Stomach (tissue), 9 donors: Measurements from ENCODE around the gene PRTG. TPM values are rescaled to one million over a fixed set of nuclear protein-coding genes. Genes with fewer than 3 reads are reported as not detected.

Experiments used
- DNase-seq, 2 donors: peaks; one replicate each; pipeline versions ENCODE4 v3.0.0 to v3.0.0-alpha.2; 2013 to 2019
- H3K27ac ChIP-seq, 5 donors: fragments of 200-600 bp in 4 of 5; sonication (generic) in 4 of 5; one replicate each; pipeline ENCODE4 v1.5.1; 2013 to 2019; ENCODE audit warnings: mild to moderate bottlenecking in 1 of 5, moderate library complexity in 1 of 5
- H3K27me3 ChIP-seq, 3 donors: fragments of 200-600 bp; sonication (generic); one replicate each; pipeline ENCODE4 v1.5.1; 2017 to 2019; ENCODE audit warnings: mixed run types in 1 of 3
- H3K36me3 ChIP-seq, 4 donors: fragments of 200-600 bp; sonication (generic); 1 replicate in 3 of 4; 2 replicates in 1 of 4; pipeline ENCODE4 v1.5.1; 2016 to 2019
- H3K4me1 ChIP-seq, 4 donors: fragments of 200-600 bp; sonication (generic); one replicate each; pipeline ENCODE4 v1.5.1; 2016 to 2019
- H3K4me3 ChIP-seq, 4 donors: fragments of 200-600 bp; sonication (generic) in 3 of 4; one replicate each; pipeline ENCODE4 v1.5.1; 2016 to 2019; ENCODE audit warnings: mild to moderate bottlenecking in 1 of 4
- H3K9me3 ChIP-seq, 4 donors: fragments of 200-600 bp; sonication (generic); one replicate each; pipeline ENCODE4 v1.5.1; 2016 to 2019
- EP300 ChIP-seq: sonication (generic); formaldehyde crosslinking; IDR thresholded peaks from one replicate; pipeline ENCODE4 v1.6.1; 2017; ENCODE audit warnings: antibody characterized with exemption
- POLR2A ChIP-seq, 4 donors: fragments of 450-650 bp; IDR thresholded peaks; one replicate each; pipeline ENCODE4 v1.6.1; 2016; ENCODE audit warnings: antibody characterized with exemption in 4 of 4, control low read depth in 2 of 4, mild to moderate bottlenecking in 1 of 4, moderate library complexity in 1 of 4
- POLR2AphosphoS5 ChIP-seq, 3 donors: sonication (generic); formaldehyde crosslinking; IDR thresholded peaks; one replicate each; pipeline ENCODE4 v1.6.1; 2016; ENCODE audit warnings: antibody characterized with exemption in 3 of 3
- WGBS, 5 donors: extraction: QIAGEN DNeasy Blood & Tissue Kit in 3 of 5; methylation state at CpG; one replicate each; pipeline versions ENCODE4 v1.1.5 to v1.1.7; 2013 to 2018; 5-methylcytosine and 5-hydroxymethylcytosine counted together
- intact Hi-C: fragments of 100-400 bp; cut with DNase I; formaldehyde crosslinking; loops from one replicate; pipeline ENCODE4 v1.15.1; 2023; ENCODE audit warnings: low total_unique reads
- polyA plus RNA-seq, 3 donors: library from polyadenylated mRNA; stranded (reverse); fragments of 200-250 nt; gene quantifications; one replicate each; pipeline ENCODE4 v1.2.3, GENCODE V29; 2013
- total RNA-seq, 5 donors: library from RNA; depleted of rRNA; stranded (reverse); fragments of >200 nt; gene quantifications; one replicate each; pipeline versions ENCODE4 v1.1.0 to v1.2.3, GENCODE V29; 2014 to 2016
- TF ChIP-seq, protein P1 (sequence below), 7 experiments: fragments of 450-650 bp in 4 of 7; fragments of 200-600 bp in 3 of 7; sonication (generic) in 3 of 7; IDR thresholded peaks; one replicate each; pipeline ENCODE4 v1.5.1; 2016 to 2019; ENCODE audit warnings: antibody characterized with exemption in 7 of 7, control low read depth in 2 of 7, mild to moderate bottlenecking in 1 of 7
- donor health status: healthy with polysubstance abuse.
- donor health status: Bipolar disorder and iron deficiency.
- donor health status: healthy.

The PRTG gene
- total and polyA plus RNA-seq, 8 donors = under 0.01 to 12.3 (median 0.63) TPM; not detected in 2

DNA sequence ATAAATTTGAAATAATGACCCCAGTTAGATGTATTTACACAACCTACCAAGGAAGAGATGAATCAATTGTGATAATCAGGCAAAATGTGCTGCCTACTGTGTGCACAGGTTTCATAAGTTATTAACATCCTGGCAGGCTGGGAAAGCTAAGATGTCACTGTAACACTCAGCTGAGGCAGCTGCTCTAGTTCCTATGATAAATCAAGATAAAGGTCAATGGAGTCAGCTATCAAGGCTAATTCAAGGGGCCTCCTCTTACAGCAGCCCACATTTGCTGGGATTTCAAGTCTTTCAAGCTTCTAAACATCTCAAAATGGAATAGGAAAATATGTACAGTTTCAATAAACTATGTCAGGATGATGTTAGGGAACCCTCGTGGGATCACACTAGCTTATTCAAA, 84.1 kb downstream of the PRTG start:
- H3K9me3 ChIP-seq = no peaks in the 10 kb centered on the region
- H3K27ac ChIP-seq = no peak overlapping the region
- intact Hi-C loops = no loop called here

DNA sequence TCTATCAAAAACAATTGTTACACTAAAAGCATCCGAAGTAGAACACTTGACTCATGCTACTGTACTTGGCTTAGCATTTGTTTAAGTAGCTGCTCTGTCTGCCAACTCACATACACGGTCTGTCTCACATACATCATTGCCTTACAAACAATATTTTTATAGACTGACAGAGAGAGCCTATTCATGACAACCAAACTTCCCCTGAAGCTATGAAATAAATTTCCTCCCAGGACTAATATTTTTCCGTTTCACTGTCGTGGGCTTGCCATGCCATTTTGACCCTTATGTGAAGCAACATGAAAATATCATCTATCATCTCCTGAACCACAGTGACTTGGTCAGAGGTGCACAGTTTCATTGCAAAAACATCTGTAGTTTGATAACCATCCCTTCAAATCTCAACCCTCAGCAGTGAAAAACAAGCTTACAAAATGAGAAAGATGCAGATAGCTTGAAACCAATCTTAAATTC, 88.4 kb downstream of the PRTG start:
- H3K9me3 ChIP-seq = no peaks in the 10 kb centered on the region
- intact Hi-C loops = no loop called here
- no peaks in the 10 kb centered on the region for H3K27me3 ChIP-seq
- TF ChIP-seq EP300 = no peak
- no peak for TF ChIP-seq POLR2AphosphoS5 (IDR thresholded peaks at IDR 0.05)
- TF ChIP-seq, protein P1, sequence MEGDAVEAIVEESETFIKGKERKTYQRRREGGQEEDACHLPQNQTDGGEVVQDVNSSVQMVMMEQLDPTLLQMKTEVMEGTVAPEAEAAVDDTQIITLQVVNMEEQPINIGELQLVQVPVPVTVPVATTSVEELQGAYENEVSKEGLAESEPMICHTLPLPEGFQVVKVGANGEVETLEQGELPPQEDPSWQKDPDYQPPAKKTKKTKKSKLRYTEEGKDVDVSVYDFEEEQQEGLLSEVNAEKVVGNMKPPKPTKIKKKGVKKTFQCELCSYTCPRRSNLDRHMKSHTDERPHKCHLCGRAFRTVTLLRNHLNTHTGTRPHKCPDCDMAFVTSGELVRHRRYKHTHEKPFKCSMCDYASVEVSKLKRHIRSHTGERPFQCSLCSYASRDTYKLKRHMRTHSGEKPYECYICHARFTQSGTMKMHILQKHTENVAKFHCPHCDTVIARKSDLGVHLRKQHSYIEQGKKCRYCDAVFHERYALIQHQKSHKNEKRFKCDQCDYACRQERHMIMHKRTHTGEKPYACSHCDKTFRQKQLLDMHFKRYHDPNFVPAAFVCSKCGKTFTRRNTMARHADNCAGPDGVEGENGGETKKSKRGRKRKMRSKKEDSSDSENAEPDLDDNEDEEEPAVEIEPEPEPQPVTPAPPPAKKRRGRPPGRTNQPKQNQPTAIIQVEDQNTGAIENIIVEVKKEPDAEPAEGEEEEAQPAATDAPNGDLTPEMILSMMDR (IDR thresholded peaks at IDR 0.05) = no peak
- no peaks in the 10 kb centered on the region for H3K4me1 ChIP-seq
- no peaks in the 10 kb centered on the region for H3K36me3 ChIP-seq
- WGBS, 5 donors = 26 to 49% (median 39%) methylated on average over 4 of the region's 4 CpGs
- no peak overlapping the region for H3K4me3 ChIP-seq
- DNase-seq = no peak
- H3K27ac ChIP-seq = no peak overlapping the region

More for the DNA sequence above, 84.1 kb downstream of the PRTG start:
- TF ChIP-seq POLR2AphosphoS5 (IDR thresholded peaks at IDR 0.05) (no peak), EP300 (no peak), POLR2A (IDR thresholded peaks at IDR 0.05) (no peak)
- TF ChIP-seq, protein P1 (IDR thresholded peaks at IDR 0.05) = no peak
- Histone ChIP-seq H3K27me3 (no peaks in the 10 kb centered on the region), H3K4me3 (no peak overlapping the region), H3K4me1 (peaks cover 0 to 7% (median 0%) of the 10 kb centered on the region in 4 donors), H3K36me3 (no peaks in the 10 kb centered on the region)
- 72 to 85% (median 82%) methylated on average over 1 of the region's 1 CpG for WGBS, 5 donors
- DNase-seq = no peak

DNA sequence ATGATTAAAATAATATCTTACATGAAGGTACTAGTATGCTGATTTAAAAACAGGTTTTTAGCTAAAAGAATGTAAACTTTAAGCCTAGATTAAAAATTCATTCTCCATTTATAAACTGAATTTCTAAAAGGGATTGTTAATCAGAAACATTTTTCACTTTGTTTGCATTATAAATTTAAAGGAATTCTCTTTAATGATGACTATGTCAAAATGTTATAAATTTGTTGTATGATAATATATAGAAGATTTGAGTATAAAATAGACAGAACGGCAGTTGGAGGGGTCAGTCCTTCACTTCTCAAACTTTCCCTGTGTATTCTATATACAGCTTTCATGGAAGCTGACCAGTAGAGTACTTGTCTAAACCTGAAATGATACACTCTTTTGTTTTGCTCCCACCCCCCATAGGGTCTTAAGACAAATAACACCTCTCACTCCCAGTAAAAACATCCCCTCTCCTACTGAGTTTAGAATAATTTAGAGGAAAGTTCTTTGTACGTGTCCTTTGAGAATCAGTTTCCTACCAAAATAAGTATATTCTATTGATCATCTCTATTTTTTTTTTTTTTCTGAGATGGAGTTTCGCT, 90.0 kb downstream of the PRTG start:
- H3K4me1 ChIP-seq = no peaks in the 10 kb centered on the region
- H3K9me3 ChIP-seq = no peaks in the 10 kb centered on the region
- H3K27me3 ChIP-seq = no peaks in the 10 kb centered on the region
- H3K4me3 ChIP-seq = no peak overlapping the region
- TF ChIP-seq, protein P1 (IDR thresholded peaks at IDR 0.05) = no peak
- no peak for TF ChIP-seq POLR2AphosphoS5 (IDR thresholded peaks at IDR 0.05)
- TF ChIP-seq POLR2A (IDR thresholded peaks at IDR 0.05) = no peak
- no peak for TF ChIP-seq EP300
- no peak overlapping the region for H3K27ac ChIP-seq
- DNase-seq = no peak
- WGBS, 5 donors = 95 to 97% (median 96%) methylated on average over 3 of the region's 3 CpGs
- no peaks in the 10 kb centered on the region for H3K36me3 ChIP-seq
- intact Hi-C loops = no loop called here

DNA sequence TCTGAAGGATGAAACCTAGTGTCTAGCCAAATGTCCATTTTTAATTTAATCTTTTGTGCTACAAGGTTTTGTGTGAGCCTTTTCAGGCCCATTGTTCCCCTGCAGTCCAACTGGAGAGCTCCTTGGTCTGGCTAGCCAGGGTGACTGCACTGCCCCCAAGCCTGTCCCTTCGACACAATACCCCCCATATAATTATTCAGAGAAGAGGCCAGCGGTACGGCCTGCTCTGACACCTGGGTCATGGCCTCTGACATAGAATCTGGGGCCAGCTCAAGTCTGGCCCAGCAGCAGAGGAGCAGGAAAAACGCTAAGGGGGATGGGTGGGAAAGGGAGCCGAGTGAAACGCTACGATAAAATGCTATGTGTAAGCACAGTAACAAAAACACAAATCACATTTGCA, 90.6 kb downstream of the PRTG start:
- no peak for TF ChIP-seq POLR2AphosphoS5 (IDR thresholded peaks at IDR 0.05)
- Histone ChIP-seq H3K4me3 (no peak overlapping the region), H3K4me1 (no peaks in the 10 kb centered on the region), H3K9me3 (no peaks in the 10 kb centered on the region), H3K36me3 (no peaks in the 10 kb centered on the region), H3K27me3 (no peaks in the 10 kb centered on the region), H3K27ac (no peak overlapping the region)
- WGBS, 5 donors = 74 to 91% (median 82%) methylated on average over 7 of the region's 7 CpGs
- intact Hi-C loops = no loop called here
- DNase-seq = no peak

DNA sequence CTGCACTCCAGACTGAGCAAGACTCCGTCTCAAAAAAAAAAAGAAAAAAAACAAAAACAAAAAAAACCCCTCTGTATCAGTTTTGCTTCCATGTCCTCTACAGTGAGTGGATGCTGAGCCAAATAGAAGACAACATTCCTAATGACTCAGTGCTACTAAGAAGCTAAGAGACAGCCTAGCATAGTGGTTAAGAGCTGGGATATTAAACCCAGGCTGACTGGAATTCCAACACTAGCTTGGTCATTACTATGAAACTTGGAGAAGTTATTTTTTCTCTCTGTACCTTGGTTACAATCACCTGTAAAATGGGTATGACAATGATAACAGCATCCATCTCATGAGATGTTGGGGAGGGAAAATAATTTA, 93.9 kb downstream of the PRTG start:
- no peak overlapping the region for H3K27ac ChIP-seq
- no peaks in the 10 kb centered on the region for H3K36me3 ChIP-seq
- no peak for DNase-seq
- H3K9me3 ChIP-seq = no peaks in the 10 kb centered on the region
- WGBS, 5 donors = 67 to 93% (median 90%) methylated on average over 1 of the region's 1 CpG
- intact Hi-C loops = loop anchor here (10.0 kb wide), 2 partner anchors 124 to 196 kb away; no protein-coding TSS in a partner anchor
- TF ChIP-seq POLR2A (IDR thresholded peaks at IDR 0.05) = no peak
- no peak overlapping the region for H3K4me3 ChIP-seq
- H3K27me3 ChIP-seq = no peaks in the 10 kb centered on the region
- no peaks in the 10 kb centered on the region for H3K4me1 ChIP-seq
